Measurements from ENCODE around the gene SHC2.

GRCh38 chr19:367561-367960, 93.3 kb downstream of the SHC2 start:
- TF ChIP-seq, protein P1, sequence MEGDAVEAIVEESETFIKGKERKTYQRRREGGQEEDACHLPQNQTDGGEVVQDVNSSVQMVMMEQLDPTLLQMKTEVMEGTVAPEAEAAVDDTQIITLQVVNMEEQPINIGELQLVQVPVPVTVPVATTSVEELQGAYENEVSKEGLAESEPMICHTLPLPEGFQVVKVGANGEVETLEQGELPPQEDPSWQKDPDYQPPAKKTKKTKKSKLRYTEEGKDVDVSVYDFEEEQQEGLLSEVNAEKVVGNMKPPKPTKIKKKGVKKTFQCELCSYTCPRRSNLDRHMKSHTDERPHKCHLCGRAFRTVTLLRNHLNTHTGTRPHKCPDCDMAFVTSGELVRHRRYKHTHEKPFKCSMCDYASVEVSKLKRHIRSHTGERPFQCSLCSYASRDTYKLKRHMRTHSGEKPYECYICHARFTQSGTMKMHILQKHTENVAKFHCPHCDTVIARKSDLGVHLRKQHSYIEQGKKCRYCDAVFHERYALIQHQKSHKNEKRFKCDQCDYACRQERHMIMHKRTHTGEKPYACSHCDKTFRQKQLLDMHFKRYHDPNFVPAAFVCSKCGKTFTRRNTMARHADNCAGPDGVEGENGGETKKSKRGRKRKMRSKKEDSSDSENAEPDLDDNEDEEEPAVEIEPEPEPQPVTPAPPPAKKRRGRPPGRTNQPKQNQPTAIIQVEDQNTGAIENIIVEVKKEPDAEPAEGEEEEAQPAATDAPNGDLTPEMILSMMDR (conservative IDR thresholded peaks at IDR 0.05; ENCODE audit: low read length), result no peak
- no peak for TF ChIP-seq EZH2phosphoT487 (IDR thresholded peaks at IDR 0.05; ENCODE audit: borderline replicate concordance)

Measured in Loucy (cell line).